Osteocyte (in vitro differentiated cells): ENCODE measurements around the gene MPL. TPM values are rescaled to one million over a fixed set of nuclear protein-coding genes. Genes with fewer than 3 reads are reported as not detected.

Experiments
- DNase-seq: peaks from one replicate; pipeline ENCODE4 v3.0.0; 2021; ENCODE audit warnings: mixed read lengths; ENCODE audit not compliant: unreplicated experiment; ENCODE audit errors: extremely low spot score
- H3K27ac Mint-ChIP-seq: one replicate; pipeline ENCODE4 v1.8.0; 2021; ENCODE audit warnings: mild to moderate bottlenecking, mixed read lengths; ENCODE audit not compliant: unreplicated experiment
- H3K27me3 Mint-ChIP-seq: one replicate; pipeline ENCODE4 v1.8.0; 2021; ENCODE audit warnings: mixed read lengths; ENCODE audit not compliant: unreplicated experiment
- H3K36me3 Mint-ChIP-seq: one replicate; pipeline ENCODE4 v1.8.0; 2021; ENCODE audit warnings: mixed read lengths; ENCODE audit not compliant: unreplicated experiment
- H3K4me1 Mint-ChIP-seq: one replicate; pipeline ENCODE4 v1.8.0; 2021; ENCODE audit warnings: mixed read lengths; ENCODE audit not compliant: unreplicated experiment
- H3K4me3 Mint-ChIP-seq: one replicate; pipeline ENCODE4 v1.8.0; 2021; ENCODE audit warnings: mild to moderate bottlenecking, moderate library complexity, mixed read lengths; ENCODE audit not compliant: unreplicated experiment
- H3K9me3 Mint-ChIP-seq: one replicate; pipeline ENCODE4 v1.8.0; 2021; ENCODE audit warnings: mixed read lengths; ENCODE audit not compliant: unreplicated experiment
- long read RNA-seq: library from polyadenylated mRNA; unstranded; transcript quantifications from one replicate; pipeline ENCODE4 v2.0.0, GENCODE V29; 2021
- total RNA-seq: library from RNA; stranded (reverse); gene quantifications from 2 replicates; pipeline ENCODE4 v1.2.1, GENCODE V29; 2021
- TF ChIP-seq, protein P1 (sequence below): fragments of 200-600 bp; sonication (generic); IDR thresholded peaks from 2 replicates; pipeline ENCODE4 v1.5.0; 2021; ENCODE audit warnings: antibody characterized with exemption, mild to moderate bottlenecking, moderate library complexity

MPL gene
- total RNA-seq = not detected in 2 replicates
- long read RNA-seq = 0 reads

DNA sequence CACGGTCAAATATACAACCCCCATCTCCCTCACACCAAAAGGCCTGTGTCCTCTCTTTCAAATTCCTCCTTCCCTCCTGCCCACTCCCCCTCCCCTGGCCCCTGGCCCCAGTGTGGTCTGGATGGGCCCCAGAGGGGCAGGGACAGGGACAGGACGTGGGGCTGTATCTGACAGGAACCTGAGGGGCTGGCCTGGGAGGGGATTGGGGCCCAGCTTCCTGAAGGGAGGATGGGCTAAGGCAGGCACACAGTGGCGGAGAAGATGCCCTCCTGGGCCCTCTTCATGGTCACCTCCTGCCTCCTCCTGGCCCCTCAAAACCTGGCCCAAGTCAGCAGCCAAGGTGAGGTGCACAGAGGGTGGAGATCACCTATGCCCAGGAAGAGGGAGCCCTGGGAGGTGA is at the start of gene MPL:
Gene MPL, plus strand, starts transcription at position 231 of the 400 bp plus-strand sequence. Its CDS starts 31 bp downstream, at position 262.
- Mint-ChIP-seq H3K4me1 (no peaks in the 10 kb centered on the region), H3K27ac (no peak within 1 kb of the TSS), H3K9me3 (no peaks in the 10 kb centered on the region), H3K27me3 (peaks cover 3% of the 10 kb centered on the region), H3K4me3 (no peak within 1 kb of the TSS), H3K36me3 (no peaks in the 10 kb centered on the region)
- TF ChIP-seq, protein P1, sequence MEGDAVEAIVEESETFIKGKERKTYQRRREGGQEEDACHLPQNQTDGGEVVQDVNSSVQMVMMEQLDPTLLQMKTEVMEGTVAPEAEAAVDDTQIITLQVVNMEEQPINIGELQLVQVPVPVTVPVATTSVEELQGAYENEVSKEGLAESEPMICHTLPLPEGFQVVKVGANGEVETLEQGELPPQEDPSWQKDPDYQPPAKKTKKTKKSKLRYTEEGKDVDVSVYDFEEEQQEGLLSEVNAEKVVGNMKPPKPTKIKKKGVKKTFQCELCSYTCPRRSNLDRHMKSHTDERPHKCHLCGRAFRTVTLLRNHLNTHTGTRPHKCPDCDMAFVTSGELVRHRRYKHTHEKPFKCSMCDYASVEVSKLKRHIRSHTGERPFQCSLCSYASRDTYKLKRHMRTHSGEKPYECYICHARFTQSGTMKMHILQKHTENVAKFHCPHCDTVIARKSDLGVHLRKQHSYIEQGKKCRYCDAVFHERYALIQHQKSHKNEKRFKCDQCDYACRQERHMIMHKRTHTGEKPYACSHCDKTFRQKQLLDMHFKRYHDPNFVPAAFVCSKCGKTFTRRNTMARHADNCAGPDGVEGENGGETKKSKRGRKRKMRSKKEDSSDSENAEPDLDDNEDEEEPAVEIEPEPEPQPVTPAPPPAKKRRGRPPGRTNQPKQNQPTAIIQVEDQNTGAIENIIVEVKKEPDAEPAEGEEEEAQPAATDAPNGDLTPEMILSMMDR = no peak
- no peak for DNase-seq

- H3K27me3 Mint-ChIP-seq = peaks cover 15% of the 10 kb centered on the region
- H3K4me3 Mint-ChIP-seq = no peak overlapping the region
- TF ChIP-seq, protein P1 = no peak
- H3K4me1 Mint-ChIP-seq = peaks cover 3% of the 10 kb centered on the region
- no peaks in the 10 kb centered on the region for H3K9me3 Mint-ChIP-seq
- DNase-seq = no peak
- no peaks in the 10 kb centered on the region for H3K36me3 Mint-ChIP-seq
- no peak overlapping the region for H3K27ac Mint-ChIP-seq
Measured at GRCh38 chr1:43288058-43288784, 49.4 kb upstream of the MPL start.

DNA sequence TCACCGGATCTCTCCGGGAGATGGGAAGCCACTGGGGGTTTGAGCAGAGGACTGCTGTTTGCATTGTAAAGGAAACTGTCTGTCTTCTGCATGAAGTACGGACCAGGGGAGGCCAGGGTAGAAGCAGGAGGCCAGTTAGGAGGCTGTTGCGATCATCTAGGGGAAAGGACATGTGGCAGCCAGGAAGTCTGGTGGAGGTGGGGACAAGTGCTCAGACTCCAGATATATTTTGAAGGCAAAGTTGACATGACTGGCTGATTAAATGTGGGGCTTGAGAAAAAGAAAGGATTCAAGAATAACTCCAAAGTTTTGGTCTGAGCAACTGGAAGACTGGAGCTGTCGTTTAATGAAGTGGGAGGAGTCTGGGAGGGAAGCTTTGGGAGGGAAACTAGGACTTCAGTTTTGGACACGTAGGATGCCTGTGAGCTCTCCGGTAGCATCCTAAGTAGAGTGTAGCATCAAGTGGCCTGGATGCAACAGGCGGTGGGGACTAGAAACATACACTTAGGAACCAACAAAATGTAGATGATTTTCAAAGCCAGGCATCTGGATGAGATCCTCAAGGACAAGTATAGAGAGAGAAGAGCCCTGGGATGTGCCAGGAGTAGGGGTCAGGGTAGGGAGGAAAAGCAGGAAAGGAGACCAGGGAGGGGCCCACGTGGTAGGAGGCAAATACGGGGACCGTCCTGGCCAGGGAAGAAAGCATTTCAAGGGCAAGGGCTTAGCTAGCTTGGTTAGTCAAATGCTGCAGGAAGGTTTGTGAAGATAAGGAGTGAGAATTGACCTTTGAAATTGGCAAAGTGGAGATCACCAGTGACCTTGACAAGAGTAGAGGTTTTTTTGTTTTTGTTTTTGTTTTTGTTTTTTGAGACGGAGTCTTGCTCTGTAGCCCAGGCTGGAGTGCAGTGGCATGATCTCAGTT is 48.6 kb upstream of the MPL start:
- no peak overlapping the region for H3K27ac Mint-ChIP-seq
- H3K36me3 Mint-ChIP-seq = no peaks in the 10 kb centered on the region
- H3K9me3 Mint-ChIP-seq = no peaks in the 10 kb centered on the region
- no peak overlapping the region for H3K4me3 Mint-ChIP-seq
- H3K4me1 Mint-ChIP-seq = peaks cover 7% of the 10 kb centered on the region
- TF ChIP-seq, protein P1 = no peak
- no peak for DNase-seq
- peaks cover 15% of the 10 kb centered on the region for H3K27me3 Mint-ChIP-seq

DNA sequence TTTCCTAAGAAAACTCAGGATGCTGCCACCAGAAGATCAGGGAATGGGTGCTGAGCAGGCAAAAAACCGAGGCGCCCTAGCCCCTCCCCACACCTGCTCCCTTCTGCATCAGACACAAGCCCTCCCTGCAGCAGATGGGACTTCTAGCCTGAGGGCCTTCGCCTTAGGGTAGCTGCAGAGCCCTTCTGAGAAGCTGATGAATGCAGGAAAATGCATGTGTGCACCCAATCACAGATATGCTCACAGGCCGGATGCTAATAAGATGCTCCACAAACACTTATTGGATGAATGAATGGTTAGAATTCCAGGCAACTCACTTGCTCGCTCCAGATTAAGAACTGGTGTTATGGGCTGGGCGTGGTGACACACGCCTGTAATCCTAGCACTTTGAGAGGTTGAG is 45.4 kb upstream of the MPL start:
- Mint-ChIP-seq H3K9me3 (no peaks in the 10 kb centered on the region), H3K27ac (no peak overlapping the region), H3K27me3 (peaks cover 13% of the 10 kb centered on the region), H3K36me3 (no peaks in the 10 kb centered on the region), H3K4me3 (no peak overlapping the region), H3K4me1 (peaks cover 35% of the 10 kb centered on the region)
- DNase-seq = no peak
- TF ChIP-seq, protein P1 = no peak

GRCh38 chr1:43292679-43293078 is 44.9 kb upstream of the MPL start:
- DNase-seq = no peak
- H3K4me1 Mint-ChIP-seq = peaks cover 35% of the 10 kb centered on the region
- peaks cover 10% of the 10 kb centered on the region for H3K27me3 Mint-ChIP-seq
- H3K9me3 Mint-ChIP-seq = no peaks in the 10 kb centered on the region
- TF ChIP-seq, protein P1 = no peak
- H3K4me3 Mint-ChIP-seq = no peak overlapping the region
- no peaks in the 10 kb centered on the region for H3K36me3 Mint-ChIP-seq
- no peak overlapping the region for H3K27ac Mint-ChIP-seq
